Measurements from ENCODE around the gene A1CF. TPM values are rescaled to one million over a fixed set of nuclear protein-coding genes. Genes with fewer than 3 reads are reported as not detected.

Gene A1CF
- total and polyA plus RNA-seq, 10 donors: under 0.01 TPM; not detected in 9

DNA sequence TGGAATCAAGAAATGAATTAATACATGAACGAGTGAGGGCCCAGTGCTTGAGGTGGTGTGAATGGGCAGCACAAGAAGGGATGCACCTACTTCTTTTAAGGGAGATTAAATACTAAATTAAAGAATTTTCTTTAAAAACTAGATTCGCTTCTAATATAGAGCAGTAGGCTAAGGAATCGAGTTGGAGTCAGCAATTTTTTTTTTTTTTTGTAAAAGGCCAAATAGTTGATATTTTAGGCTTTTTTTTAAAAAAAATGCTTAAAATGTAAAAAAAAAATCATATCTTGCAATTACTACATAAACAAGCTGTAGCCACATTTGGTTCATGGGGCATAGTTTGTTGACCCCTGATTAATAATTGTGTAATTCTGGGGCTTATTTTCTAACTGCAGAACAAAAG, 31.9 kb downstream of the A1CF start:
- TF ChIP-seq POLR2AphosphoS5 (IDR thresholded peaks at IDR 0.05) (no peak), POLR2A (IDR thresholded peaks at IDR 0.05) (no peak)
- TF ChIP-seq, protein P1, sequence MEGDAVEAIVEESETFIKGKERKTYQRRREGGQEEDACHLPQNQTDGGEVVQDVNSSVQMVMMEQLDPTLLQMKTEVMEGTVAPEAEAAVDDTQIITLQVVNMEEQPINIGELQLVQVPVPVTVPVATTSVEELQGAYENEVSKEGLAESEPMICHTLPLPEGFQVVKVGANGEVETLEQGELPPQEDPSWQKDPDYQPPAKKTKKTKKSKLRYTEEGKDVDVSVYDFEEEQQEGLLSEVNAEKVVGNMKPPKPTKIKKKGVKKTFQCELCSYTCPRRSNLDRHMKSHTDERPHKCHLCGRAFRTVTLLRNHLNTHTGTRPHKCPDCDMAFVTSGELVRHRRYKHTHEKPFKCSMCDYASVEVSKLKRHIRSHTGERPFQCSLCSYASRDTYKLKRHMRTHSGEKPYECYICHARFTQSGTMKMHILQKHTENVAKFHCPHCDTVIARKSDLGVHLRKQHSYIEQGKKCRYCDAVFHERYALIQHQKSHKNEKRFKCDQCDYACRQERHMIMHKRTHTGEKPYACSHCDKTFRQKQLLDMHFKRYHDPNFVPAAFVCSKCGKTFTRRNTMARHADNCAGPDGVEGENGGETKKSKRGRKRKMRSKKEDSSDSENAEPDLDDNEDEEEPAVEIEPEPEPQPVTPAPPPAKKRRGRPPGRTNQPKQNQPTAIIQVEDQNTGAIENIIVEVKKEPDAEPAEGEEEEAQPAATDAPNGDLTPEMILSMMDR (IDR thresholded peaks at IDR 0.05 in 8 of 11, conservative IDR thresholded peaks at IDR 0.05 in 3 of 11): no peak
- Histone ChIP-seq H3K27me3 (replicated peaks in 1 of 7) (peaks cover 0 to 9% (median 0%) of the 10 kb centered on the region in 7 donors), H3K9me3 (no peaks in the 10 kb centered on the region), H3K4me3 (no peak overlapping the region), H3K27ac (no peak overlapping the region), H3K4me1 (no peaks in the 10 kb centered on the region), H3K36me3 (no peaks in the 10 kb centered on the region)
- WGBS, 5 donors: 70 to 86% (median 76%) methylated on average over 3 of the region's 3 CpGs
- no peak for DNase-seq
- intact Hi-C loops (cut with DNase I; ENCODE audit: low total_unique reads): no loop called here

DNA sequence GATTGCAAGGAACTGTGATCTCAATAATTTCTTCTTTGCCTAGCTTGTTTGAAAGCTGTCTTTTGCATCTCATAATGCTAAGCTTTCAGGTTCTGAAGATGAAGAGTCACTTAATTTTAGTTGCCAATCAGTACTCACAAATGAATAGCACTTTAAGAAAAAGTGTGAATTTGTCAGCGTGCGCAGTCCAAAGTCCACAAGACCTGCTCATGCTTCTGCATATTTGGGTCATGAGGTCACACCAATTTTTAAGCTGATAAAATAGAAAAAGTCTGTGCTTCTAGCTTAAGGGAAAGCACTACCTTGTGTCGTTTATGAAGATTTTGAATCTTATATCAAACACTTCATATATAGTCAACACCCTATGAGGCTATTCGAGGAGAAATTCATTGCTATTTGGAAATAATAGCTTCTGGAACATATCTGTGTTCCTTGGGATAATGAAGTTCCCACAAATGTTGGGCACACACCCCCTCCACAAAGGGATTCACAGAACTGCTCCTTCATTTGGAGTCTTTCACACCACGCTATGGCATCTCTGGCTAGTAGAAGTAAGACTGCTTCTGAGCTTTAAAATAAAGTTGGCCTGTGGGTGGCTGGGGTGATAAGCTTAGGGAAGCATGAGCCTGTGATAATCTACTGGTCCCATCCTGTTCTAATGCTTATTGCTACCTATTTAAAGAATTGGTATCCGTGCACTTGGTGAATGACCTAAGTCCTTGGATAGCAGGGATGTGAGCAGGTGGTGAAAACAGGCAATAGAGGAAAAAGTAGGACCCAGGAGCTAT, 33.3 kb downstream of the A1CF start:
- WGBS, 5 donors: 79 to 90% (median 84%) methylated on average over 6 of the region's 6 CpGs
- Histone ChIP-seq H3K36me3 (no peaks in the 10 kb centered on the region), H3K27ac (no peak overlapping the region), H3K4me3 (no peak overlapping the region), H3K4me1 (no peaks in the 10 kb centered on the region), H3K27me3 (replicated peaks in 1 of 7) (peaks cover 0 to 9% (median 0%) of the 10 kb centered on the region in 7 donors), H3K9me3 (no peaks in the 10 kb centered on the region)
- TF ChIP-seq POLR2AphosphoS5 (IDR thresholded peaks at IDR 0.05) (no peak), POLR2A (IDR thresholded peaks at IDR 0.05) (no peak)
- TF ChIP-seq, protein P1 (IDR thresholded peaks at IDR 0.05 in 8 of 11, conservative IDR thresholded peaks at IDR 0.05 in 3 of 11): no peak
- no peak for DNase-seq
- intact Hi-C loops (cut with DNase I; ENCODE audit: low total_unique reads): no loop called here

DNA sequence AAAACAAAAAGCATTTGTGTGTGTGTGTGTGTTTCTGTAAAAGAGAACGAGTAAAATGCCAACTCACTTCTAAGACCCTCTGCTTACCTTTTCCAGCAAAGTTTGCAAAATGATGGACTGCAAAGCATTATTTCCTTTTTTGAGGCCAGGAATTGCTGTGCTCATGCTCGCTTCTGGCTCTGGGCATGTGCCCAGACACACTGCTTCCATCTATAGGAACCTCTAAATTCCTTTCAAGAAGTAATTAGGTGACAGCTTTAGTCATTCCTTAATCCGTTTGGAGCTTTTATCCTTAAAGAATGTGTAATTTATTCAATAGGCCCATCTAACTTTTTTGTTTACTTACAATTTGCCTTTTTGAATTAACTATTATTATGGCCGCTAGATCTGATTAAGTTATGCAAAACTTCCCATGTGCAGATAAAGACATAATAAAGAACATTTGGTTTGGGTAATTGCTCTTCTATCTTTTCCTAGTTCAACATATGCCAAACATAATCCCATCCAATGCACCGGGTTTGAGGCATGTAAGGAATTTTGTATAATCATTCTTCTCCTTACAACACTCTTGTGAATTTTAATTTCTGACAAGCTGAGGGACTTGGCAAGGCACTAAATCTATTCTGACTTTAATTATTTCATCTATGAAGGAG, 34.7 kb downstream of the A1CF start:
- H3K27ac ChIP-seq: no peak overlapping the region
- no peaks in the 10 kb centered on the region for H3K9me3 ChIP-seq
- WGBS, 5 donors: 68 to 85% (median 76%) methylated on average over 5 of the region's 5 CpGs
- no peaks in the 10 kb centered on the region for H3K36me3 ChIP-seq
- intact Hi-C loops (cut with DNase I; ENCODE audit: low total_unique reads): no loop called here
- TF ChIP-seq, protein P1 (IDR thresholded peaks at IDR 0.05 in 8 of 11, conservative IDR thresholded peaks at IDR 0.05 in 3 of 11): no peak
- TF ChIP-seq POLR2A (IDR thresholded peaks at IDR 0.05) (no peak), POLR2AphosphoS5 (IDR thresholded peaks at IDR 0.05) (no peak)
- no peak overlapping the region for H3K4me3 ChIP-seq
- no peaks in the 10 kb centered on the region for H3K4me1 ChIP-seq
- DNase-seq: no peak
- H3K27me3 ChIP-seq (replicated peaks in 1 of 7): peaks cover 0 to 11% (median 0%) of the 10 kb centered on the region in 7 donors

DNA sequence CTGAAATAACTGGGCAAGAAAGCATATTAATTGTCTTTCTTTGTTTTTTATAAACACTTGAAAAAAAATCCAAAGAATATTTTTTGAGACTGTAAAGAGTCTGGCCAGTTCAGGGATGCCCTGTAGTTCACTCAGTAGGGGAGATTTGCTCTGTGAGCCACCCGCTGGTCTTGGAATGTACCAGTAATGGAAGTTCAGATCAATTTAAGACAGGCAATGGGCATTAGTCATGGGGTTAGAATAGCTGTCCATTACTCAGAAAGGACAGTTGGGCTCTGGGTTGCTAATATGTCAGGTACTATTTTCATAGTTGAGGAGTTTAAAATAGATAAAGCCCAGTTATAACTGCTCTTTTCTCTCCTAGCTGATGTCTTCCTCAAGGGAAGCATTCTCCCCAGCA, 38.7 kb downstream of the A1CF start:
- Histone ChIP-seq H3K27me3 (replicated peaks in 1 of 7) (peaks cover 0 to 5% (median 0%) of the 10 kb centered on the region in 7 donors), H3K4me3 (no peak overlapping the region), H3K9me3 (no peaks in the 10 kb centered on the region), H3K4me1 (no peaks in the 10 kb centered on the region), H3K36me3 (no peaks in the 10 kb centered on the region), H3K27ac (no peak overlapping the region)
- intact Hi-C loops (cut with DNase I; ENCODE audit: low total_unique reads): no loop called here
- no peak for DNase-seq
- TF ChIP-seq POLR2AphosphoS5 (IDR thresholded peaks at IDR 0.05): no peak
- WGBS, 5 donors: 65 to 87% (median 81%) methylated on average over 1 of the region's 1 CpG
